DOHH2 (cell line): ENCODE data around the gene NTPCR.

Source experiments
- CTCF ChIP-seq: fragments of 200-600 bp; sonication (generic); IDR thresholded peaks from one replicate; pipeline ENCODE4 v1.5.1; 2014; ENCODE audit warnings: antibody characterized with exemption, mild to moderate bottlenecking, low read depth, low read length; ENCODE audit not compliant: poor library complexity, severe bottlenecking
- EZH2phosphoT487 ChIP-seq: fragments of 200-600 bp; sonication (generic); IDR thresholded peaks from 2 replicates; pipeline ENCODE4 v1.6.1; 2017; ENCODE audit warnings: borderline replicate concordance, mild to moderate bottlenecking, antibody characterized with exemption, low read length, moderate library complexity, mixed read lengths

DNA sequence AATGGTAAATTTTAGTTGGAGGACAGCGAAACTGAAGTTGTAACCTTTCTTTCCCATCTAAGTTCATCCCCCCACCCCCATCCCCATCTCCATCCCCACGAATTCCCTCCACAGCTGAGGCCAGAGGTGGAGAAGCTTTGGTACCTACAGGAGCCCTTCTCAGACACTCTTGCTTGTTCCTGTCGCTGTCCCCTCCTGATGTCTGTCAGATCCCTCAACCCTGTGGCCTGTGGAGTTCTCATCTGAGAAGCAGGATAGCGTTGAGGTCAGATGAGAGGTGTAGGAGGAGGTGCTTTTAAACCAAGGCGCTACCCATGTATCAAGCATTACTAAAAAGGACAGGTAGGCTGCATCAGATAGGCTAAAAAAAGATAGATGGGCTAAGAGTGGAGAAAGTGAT, 769 bp downstream of the NTPCR start:
- TF ChIP-seq CTCF (no peak), EZH2phosphoT487 (no peak)
